ENCODE measurements around the gene PTGER1.

PTGER1 gene

GRCh38 chr19:14439014-14439413 is 36.1 kb downstream of the PTGER1 start:
- DNase-seq, result no peak

- DNase-seq, result no peak
These were observed 37.5 kb downstream of the PTGER1 start for GRCh38 chr19:14437578-14438140.

DNA sequence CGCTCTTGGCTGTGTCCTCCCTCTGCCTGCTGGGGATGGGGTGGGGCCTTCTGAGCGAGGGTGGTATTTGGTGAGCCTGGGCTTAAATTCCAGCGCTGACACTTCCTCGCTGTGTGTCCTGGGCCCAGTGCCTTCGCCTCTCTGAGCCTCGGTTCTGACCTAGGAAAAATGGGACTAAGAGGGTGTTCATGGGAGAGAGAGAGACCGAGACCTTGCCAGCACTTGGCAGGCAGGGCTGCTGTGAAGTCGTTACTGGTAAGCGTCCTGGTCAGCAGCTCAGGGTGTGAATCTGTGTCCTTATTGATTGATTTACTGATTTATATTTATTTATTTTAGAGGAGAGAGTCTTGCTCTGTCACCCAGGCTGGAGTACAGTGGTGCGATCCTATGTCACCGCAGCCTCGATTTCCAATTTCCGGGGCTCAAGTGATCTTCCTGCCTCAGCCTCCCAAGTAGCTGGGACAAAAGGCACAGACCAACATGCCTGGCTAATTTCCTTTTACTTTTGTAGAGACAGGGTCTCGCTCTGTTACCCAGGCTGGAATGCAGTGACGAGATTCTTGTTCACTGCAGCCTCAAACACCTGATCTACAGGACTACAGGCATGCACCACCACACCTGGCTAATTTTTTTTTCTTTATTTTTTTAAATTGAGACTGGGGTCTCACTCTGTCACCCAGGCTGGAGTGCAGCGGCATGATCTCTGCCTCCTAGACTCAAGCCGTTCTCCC is 39.7 kb downstream of the PTGER1 start:
- no peak for DNase-seq

DNA sequence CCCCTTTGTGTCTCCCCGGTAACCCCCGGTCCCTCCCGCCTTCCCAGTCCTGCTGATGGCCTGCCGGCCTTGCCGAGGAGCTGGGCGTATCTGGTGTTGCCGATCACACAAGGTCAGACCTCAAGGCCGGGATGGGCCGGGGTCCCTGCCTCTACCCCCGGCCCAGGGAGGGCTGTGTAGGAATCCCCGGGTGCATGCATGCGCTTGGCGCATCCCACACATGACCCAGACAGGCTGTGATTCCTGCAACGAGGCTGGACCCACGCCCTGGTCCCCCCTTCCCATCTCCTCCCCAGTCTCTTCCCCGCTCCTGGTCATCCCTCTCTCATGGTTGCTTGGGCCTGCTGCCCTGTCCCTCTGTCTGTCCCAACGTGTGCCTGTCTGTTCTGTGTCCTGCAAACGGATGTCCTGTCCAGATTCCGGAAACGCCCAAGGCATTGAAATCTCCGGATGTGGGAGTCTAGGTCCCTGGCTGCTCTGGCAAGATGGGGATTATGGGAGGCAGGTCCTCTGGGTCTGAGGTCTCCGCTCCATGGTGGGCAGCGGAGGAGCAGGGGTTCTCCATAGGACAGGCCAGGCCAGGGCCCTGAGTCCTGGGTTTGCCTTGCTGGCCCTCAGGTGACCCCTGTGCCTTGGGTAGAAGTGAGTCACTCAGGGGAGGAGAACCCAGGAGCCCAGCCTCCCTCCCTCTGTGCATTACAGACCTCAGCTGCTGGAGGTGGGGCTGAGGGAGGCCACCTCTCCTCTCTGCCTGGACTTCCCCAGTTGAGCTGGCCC is 40.4 kb downstream of the PTGER1 start:
- no peak for DNase-seq

GRCh38 chr19:14433554-14434501 is 41.3 kb downstream of the PTGER1 start:
- peak; percentile 67 for DNase-seq

- DNase-seq, result peak; percentile 55
These were observed 42.2 kb downstream of the PTGER1 start, which contains the start of gene PKN1 for GRCh38 chr19:14432791-14433553. TSS of gene PKN1 (plus strand) at chr19:14433306. CDS start at chr19:14433522, 216 bp downstream.

DNA sequence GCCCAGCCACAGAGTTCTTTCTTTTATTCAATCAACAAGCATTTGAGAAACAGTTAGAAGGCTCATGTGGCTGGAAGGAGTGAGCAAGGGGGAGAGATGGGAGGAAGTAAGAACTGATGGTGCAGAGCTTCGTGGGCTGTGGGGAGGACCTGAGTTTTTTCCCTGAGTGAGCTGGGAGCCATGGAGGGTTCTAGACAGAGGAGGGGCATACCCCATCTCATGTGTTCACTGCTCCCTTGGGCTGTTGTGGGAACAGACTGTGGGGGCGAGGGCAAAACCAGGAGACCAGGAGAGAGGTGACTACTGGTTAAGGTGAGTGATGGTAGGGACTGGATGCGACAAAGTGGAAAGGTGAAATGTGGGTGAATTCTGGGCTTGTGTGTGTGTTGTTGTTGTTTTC is 44.4 kb downstream of the PTGER1 start:
- no peak for DNase-seq

DNA sequence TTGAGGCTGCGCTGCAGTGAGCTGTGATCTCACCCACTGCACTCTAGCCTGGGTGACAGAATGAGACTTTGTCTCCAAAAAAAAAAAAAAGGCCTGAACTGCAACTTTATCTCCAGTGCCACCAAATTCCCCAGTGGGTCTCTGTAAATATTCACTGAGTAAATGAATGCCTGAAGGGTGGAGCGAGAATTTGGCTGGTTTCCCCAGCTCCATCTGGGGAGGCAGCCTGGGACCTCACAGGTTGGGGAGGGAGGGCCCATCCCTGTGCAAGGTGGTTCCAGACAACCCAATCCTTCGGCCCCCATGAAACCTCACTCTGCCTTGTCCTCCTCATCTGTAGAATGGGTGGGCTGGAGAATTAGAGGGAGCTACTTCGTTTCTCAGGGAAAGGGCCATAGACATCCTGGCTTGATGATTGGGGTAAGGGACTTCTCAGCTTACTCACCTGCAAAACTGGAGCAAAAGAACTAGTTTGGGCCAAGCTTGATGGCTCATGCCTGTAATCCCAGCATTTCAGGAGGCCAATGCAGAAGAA is 46.2 kb downstream of the PTGER1 start:
- no peak for DNase-seq

GRCh38 chr19:14427461-14427860 is 47.7 kb downstream of the PTGER1 start:
- DNase-seq, result no peak

- no peak for DNase-seq
These were observed 49.4 kb downstream of the PTGER1 start for GRCh38 chr19:14425696-14426138.
